GM21723 (cell line): ENCODE measurements around the gene PALM.
"Not testable (repeated sequence)": the region's sequence is repeated elsewhere in the genome, so short reads cannot be mapped to it uniquely, and the experiment has no call there.

Experiments
- ATAC-seq: cut with Tn5 transposase; IDR thresholded peaks from one replicate; pipeline ENCODE4 v1.9.1; 2021; ENCODE audit warnings: mild to moderate bottlenecking, moderate library complexity; ENCODE audit not compliant: unreplicated experiment

The PALM gene

GRCh38 chr19:729965-730668, 21.4 kb downstream of the PALM start:
- ATAC-seq: no peak

DNA sequence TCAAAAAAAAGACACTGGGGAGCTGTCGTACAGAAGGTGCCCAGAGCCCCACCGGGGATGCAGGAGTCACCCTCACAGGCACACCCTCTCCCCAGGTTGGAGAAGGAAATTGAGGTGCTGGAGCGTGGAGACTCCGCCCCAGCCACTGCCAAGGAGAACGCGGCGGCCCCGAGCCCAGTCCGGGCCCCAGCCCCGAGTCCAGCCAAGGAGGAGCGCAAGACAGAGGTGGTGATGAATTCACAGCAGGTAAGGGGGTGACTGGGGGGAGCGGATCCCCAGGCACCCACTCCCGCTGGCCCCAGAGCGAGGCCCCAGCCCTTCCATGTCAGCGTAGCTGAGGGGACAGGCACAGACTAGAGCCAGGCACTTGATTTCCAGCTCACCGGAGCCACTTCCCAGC, 22.3 kb downstream of the PALM start:
- ATAC-seq: no peak

DNA sequence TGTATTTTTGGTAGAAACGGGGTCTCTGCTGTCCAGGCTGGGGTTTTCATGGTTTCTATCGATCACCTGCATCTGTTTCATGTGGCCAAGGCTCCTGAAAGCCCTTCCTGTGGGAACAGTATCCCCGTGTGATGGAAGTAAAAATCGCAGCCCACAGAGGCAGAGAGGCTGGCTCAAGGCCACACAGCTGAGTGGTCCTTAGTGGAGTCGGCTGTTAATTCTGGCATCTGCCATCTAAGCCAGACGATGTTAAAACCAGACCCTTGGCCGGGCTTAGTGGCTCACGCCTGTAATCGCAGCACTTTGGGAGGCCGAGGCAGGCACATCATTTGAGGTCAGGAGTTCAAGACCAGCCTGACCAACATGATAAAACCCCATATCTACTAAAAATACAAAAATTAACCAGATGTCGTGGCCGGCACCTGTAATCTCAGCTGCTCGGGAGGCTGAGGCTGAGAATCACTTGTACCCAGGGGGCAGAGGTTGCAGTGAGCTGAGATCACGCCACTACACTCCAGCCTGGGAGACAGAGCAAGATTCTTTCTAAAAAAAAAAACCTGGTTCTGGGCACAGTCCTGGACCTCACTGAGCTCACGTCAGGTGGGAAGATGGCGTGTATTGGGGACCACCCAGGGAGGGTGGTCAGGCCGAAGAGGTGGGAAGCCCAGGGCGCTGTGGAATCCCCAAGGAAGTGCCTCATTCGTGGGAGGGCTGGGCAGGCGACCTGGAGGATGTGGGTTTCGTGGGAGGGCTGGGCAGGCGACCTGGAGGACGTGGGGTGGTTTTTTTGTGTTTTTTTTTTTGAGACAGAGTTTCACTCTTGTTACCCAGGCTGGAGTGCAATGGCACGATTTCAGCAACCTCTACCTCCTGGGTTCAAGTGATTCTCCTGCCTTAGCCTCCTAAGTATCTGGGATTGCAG, 23.7 kb downstream of the PALM start:
- ATAC-seq: no peak

GRCh38 chr19:734716-735115, 26.0 kb downstream of the PALM start:
- no peak for ATAC-seq

DNA sequence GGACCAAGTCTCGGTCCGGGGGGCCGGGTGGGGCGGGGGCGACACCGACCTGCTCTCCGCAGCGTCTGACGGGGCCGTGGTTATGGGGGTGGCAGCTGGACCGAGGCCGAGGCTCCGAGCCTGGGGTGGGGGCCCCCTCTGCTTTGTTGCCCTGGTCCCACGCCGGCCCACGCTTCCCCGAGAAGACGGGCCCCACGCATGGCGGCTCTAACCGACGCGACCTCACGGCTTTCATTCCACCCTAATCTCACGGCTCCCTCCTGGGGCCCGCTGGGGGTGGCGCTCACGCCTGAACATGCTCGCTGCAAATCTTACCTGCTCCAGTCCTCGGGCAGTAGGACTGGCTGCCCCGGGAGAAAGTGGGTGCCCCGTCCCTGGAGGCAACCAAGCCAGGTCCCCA, 27.4 kb downstream of the PALM start:
- no peak for ATAC-seq

DNA sequence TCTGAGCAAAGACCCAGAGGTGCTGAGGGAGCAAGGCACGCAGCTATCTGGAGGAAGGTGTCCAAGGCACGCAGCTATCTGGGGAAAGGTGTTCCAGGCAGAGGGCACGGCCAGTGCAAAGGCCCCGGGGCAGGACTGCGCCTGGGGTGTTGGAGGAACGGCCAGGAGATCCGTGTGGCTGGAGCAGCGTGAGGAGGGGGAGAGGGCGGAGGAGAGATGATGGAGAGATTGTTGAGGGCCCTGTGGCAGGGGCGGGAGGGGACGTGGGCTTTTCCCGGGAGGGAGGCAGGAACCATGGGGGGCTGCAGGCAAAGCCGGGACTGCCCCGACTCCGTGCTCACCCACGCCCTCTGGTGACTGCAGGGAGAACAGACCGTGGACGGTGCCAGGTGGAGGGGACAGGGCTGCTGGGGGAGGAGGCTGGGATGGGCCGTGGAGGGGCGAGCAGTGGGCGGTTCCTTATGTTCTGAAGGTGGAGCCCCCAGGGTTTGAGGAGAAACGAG, 28.9 kb downstream of the PALM start:
- ATAC-seq: no peak

GRCh38 chr19:738509-739128, 29.9 kb downstream of the PALM start:
- no peak for ATAC-seq

DNA sequence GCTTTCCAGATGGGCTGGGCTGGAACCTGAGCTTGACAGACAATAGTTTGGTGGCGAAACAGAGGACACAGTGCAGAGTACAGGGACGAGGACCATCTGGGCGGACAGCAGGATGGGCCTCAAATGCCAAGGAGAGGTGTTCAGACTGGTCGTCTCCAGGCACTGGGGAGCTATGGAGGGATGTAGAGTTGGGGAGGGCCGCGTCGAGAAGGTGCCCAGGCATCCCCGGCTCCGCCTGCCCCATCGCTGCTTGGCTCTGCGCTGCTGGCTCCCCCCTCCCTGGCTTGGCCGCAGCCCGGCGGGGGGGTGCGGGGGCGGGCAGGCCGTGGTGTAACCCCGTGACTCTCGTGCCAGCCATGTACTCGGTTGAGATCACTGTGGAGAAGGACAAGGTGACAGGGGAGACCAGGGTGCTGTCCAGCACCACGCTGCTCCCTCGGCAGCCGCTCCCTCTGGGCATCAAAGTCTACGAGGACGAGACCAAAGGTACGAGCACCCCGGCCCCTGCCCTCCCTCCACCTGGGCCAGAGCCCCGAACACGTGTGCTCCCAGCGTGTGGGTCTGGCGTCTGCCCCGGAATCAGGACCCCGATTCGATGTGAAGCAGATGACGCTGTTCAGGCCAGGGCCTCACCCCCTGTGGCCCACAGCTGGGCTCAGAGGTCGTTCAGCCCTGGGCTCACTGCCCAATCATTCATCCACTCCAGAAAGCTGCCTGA, 31.4 kb downstream of the PALM start:
- no peak for ATAC-seq

DNA sequence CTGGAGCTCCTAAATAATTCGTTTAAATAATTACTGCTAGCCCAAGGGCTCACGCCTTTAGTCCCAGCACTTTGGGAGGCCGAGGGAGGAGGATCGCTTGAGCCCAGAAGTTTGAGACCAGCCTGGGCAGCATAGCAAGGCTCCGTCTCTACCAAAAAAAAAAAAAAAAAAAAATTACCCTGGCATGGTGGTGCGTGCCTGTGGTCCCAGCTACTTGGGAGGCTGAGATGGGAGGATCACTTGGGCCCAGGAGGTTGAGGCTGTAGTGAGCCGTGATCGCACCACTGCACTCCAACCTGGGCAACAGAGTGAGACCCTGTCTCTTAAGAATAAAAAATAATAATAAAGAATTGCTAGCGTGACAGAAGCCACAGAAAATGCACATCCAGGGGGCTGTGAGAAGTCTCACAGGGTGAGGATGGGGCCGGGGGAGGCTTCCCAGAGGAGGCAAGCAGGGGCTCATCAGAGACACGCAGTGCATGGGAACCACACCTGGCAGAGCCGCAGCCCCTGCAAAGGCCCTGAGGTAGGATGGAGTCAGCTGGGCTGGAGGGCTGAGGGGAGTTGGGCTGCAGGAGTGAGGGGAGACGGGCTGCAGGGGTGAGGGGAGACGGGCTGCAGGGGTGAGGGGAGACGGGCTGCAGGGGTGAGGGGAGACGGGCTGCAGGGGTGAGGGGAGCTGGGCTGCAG, 32.2 kb downstream of the PALM start:
- not testable (repeated sequence) for ATAC-seq

DNA sequence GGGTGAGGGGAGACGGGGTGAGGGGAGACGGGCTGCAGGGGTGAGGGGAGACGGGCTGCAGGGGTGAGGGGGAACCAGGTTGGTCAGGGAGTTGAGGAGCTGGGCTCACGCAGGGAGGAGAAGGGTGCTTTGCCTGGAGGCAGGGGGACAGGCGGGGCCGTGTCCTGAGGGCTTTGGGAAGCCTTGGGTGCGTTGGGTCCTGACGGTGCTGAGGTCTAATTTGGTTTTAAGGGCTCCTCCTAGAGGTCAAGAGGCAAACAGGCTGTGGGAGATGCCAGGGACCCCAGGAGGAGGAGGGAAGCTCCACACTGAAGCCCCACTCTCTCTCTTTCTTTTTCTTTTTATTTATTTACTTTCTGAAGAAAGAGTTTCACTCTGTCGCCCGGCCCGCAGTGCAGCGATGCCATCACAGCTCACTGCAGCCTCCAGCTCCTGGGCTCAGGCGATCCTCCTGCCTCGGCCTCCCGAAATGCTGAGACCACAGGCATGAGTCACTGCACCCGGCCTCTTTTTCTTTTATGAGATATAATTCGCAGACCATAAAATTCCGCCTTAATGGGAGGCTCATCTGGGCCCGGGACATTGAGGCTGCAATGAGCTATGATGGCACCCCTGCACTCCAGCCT, 32.9 kb downstream of the PALM start:
- ATAC-seq: no peak

- no peak for ATAC-seq
Observed at GRCh38 chr19:742540-743075, 33.9 kb downstream of the PALM start.

DNA sequence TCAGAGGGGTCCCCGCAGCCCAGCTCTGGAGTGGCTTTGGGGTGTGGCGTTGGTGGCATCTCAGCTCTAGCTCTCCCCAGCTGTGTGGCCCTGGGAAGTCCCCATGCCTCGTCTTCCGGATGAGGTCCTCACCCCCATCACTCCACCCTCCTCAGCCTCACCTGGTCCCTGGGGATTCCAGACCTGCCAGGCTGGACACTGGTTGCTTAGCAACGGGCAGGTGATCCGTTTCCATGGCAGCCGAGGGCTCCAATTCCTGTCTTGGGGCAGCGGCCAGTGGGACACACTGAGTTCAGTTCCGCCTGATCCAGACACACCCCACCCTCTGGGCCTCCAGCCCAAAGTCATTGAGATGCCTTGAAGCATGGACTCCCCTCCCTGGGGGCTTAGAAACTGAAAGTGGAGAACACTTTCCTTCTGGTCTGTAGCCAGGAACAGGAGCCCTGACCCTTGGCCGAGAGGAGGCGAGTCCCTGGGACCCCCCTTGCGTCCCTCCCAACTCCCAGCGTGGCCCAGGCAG, 34.5 kb downstream of the PALM start:
- ATAC-seq: no peak

DNA sequence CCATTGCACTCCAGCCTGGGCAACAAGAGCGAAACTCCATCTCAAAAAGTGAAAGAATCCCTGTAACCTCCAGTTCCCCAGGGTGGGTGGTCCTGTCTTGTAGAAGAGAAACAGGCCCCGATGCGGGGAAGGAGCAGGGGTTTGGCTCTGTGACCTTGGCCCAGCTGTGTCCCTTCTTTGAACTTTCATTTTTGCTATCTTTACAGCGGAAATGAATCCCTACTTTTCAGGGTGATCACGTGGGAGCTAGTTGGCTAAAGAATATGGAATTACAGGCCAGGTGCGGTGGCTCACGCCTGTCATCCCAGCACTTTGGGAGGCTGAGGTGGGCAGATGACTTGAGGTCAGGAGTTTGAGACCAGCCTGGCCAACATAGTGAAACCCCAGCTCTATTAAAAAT, 36.4 kb downstream of the PALM start:
- ATAC-seq: not testable (repeated sequence)

GRCh38 chr19:746208-746819, 37.6 kb downstream of the PALM start:
- ATAC-seq: no peak

- no peak for ATAC-seq
Observed at GRCh38 chr19:746956-747355, 38.2 kb downstream of the PALM start.

- ATAC-seq: no peak
Observed at GRCh38 chr19:747432-748273, 38.9 kb downstream of the PALM start.

DNA sequence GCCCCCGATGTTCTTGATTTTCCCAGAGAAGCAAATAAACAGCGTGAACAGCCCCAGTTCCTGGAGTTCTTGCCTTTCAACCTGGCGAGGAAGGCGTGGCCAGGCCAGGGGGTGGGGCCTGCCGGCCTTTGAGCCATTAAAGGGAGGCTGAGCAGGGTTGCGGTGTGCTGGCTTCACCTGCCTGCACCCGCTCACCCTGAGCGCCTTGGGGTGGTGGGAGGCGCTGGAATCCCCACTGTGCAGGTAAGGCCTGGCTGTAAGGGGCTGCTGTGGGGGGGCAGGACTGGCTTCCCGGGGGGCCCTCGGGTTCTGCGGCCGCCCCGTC, 39.5 kb downstream of the PALM start:
- ATAC-seq: no peak

DNA sequence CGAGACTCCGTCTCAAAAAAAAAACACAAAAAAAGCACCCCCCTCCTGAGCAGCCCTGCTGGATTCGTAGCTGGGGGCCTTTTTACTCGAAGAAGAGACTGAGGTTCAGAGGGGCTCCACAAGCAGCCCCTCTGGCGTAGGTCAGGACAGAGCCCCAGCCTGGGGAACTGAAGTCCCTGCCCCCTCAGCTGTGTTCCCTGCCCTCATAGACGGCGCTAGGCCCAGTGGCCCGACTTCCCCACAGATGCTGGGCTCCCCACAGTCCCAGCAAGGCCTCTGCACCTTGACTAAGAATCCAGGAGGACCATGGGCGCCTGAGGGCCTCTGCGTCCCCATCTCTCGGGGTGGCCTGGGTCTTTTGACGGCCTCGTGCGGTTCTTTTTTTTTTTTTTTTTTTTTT, 41.1 kb downstream of the PALM start:
- no peak for ATAC-seq
